Fibroblast of skin of abdomen (primary cell): ENCODE measurements around the gene CASKIN1.

ENCODE experiments used
- DNase-seq: peaks from one replicate; pipeline ENCODE4 v3.0.0-alpha.2; 2013

The CASKIN1 gene

DNA sequence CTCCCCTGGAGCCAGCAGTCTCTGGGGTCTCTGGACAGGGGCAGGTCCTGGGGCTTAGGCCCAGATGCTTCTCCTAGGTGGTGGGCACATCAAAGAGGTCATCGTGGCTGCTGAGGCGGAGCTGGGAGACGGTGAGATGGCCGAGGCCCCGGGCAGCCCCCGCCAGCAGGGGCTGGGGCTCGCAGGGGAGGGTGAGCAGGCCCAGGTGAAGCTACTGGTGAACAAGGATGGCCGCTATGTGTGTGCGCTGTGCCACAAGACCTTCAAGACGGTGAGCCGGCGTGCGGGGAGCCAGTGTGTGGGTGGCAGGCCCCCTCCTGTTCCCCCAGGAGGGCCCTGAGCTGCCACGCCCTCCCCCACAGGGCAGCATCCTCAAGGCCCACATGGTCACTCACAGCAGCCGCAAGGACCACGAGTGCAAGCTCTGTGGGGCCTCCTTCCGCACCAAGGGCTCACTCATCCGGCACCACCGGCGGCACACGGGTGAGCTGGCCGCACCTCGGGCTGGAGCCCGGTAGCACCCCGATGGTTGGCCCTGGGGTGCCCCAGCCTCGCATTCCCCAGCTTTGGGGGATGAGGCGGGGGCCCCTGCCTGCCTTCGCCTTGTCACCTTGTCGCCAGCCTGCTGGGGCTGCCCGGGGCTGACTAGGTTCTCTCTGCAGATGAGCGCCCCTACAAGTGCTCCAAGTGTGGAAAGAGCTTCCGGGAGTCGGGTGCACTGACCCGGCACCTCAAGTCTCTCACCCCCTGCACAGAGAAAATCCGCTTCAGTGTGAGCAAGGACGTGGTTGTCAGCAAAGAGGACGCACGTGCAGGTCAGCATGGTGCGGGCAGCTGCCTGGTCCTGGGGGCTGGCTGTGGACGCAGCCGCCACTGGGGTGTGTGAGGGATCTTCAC lies 35.9 kb upstream of the CASKIN1 start:
- no peak for DNase-seq

DNA sequence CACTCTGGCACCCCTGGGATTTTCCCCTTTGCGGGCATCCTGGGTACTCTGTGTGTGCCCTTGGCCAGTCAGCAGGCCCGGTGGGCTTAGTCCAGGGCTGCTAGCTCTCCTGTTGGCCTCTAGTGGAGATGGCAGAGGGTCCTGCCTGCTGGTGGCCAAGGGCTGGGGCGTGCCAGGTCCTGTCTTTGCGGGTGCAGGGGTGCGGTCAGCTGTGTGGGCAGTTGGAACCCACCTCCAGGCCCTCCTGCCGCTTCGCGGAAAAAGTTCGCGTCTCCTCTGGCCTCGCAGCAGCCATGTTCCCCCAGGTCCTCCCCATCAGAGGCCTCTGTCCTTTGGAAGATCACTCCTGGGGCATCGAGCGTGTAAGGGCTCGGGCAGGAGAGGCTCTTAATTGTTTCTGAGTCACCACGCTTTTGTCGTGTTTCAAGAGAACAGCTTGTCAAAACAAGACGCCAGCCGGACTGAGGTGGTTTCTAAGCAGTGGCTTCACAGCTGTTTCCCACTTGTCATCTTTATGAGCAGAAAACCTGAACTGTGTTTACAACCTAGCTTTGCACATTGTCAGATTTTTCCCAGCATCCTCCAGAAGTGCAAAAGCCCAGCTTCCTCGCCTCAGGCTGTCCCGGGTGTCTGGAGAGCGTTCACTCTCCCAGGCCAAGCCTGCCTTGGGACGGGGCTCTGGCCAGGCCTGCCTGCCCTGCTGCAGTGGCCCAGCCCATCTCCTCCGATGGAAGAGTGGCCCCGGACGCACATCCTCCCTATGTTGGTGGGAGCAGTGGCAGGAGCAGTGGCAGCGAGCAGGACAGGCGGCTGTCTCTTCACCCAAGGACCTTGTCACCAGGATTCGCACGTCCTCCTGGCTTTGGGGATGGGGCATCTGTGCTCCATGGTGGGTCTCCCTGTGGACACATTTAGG lies 34.9 kb upstream of the CASKIN1 start:
- DNase-seq: no peak

DNA sequence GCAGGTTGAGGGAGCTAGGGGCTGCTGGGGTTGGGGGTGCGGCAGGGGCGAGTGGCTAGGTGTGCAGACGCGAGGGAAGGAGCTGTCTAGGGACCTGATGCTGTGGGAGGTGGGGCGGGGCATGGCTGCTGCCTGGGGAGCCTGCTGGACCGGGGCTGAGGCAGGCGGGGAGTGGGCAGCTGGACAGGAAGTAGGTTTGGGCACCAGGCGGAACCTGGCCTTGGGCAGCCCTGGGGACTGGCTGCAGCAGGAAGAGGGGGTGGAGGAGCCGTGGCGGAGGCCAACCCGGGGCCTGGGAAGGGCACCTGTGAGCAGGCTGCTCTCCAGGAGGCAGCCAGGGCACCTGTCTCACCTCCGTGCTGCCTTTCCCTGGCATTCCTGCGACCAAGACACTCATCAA lies 34.0 kb upstream of the CASKIN1 start:
- no peak for DNase-seq

DNA sequence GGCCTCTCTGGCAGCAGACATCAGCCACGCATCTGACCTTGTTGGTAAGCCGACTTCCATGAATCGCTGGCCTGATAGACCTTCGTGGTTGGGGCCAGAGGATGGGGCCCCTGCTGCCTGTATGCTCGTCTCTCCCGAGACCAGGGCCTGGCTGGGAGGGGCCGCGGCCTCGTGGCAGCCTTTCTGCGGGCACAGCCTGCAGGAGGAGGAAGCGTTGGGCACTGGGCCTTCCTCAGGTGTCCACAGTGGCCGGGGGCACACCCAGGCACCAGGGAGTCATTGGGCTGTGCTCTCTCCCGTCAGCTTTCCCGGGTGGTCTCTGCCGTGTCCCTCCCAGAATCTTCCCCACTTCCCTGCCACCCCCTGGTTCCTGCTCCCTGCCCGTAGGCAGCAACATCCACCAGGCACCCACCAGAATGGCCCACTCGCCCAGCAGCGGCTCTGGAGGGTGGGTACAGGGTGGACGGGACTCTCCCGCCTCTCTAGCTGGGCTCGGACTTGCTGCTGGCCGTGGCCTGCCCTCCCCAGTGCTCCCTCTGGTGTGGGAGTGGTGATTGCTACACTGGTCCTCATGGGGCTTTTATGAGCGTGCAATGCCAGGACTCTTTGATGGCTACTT lies 33.3 kb upstream of the CASKIN1 start:
- no peak for DNase-seq

DNA sequence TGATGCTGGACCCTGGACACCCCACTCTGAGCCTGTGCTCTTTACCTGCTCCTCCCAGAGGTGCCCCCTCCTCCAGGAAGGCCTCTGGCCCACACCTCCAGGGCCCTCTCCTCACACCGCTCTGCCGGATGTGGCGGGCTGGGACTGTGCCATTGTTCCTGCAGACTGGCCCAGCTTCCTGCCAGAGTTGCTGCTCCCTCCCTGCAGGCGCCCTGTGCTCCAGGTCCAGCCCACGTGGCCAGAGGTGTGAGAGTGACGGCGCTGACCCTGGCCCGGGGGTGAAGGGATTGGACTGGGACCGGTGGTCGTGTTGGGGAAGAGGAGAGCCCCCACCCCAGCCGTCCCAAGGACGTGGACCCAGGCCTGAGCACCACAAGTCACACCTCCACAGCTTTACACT lies 32.7 kb upstream of the CASKIN1 start:
- no peak for DNase-seq

DNA sequence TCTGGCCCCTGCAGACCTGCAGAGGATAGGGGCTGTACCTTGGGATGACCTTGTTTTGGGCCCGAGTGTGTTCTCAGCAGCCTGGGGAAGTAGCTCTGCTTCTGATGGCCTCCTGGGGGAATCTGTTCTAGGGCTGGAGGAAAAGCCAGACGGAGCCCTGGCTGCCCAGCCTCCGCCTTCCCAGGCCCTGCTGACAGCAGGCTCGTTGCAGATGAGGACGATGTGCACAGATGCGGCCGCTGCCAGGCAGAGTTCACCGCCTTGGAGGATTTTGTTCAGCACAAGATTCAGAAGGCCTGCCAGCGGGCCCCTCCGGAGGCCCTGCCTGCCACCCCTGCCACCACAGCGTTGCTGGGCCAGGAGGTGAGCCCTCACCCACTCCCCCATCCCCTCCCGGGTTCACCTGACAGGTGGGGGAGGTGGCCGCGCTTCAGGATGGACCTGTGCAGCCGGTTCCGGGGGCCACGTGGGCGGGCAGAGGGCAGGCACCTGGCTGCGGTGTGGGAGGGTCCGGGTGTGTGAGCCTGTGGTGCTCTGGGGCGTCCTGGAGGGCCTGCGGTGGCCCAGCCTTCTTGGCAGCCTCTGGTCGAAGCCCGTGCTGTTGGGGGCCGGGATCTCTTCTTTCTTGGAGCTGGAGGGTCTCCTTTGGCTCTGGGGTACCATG lies 31.9 kb upstream of the CASKIN1 start:
- no peak for DNase-seq

DNA sequence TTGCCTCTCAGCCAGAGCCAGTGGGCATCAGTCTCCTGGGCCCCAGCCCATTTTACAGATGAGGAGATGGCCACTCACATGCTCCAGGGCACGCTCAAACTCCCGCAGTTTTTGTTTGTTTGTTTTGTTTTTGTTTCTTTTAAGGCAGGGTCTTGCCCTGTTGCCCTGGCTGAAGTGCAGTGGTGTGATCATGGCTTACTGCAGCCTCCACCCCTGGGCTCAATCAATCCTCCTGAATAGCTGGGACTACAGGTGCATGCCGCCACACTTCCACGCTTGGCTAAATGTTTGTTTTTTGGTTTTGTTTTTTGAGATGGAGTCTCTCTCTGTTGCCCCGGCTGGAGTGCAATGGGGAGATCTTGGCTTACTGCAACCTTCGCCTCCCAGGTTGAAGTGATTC lies 30.5 kb upstream of the CASKIN1 start:
- DNase-seq: no peak

DNA sequence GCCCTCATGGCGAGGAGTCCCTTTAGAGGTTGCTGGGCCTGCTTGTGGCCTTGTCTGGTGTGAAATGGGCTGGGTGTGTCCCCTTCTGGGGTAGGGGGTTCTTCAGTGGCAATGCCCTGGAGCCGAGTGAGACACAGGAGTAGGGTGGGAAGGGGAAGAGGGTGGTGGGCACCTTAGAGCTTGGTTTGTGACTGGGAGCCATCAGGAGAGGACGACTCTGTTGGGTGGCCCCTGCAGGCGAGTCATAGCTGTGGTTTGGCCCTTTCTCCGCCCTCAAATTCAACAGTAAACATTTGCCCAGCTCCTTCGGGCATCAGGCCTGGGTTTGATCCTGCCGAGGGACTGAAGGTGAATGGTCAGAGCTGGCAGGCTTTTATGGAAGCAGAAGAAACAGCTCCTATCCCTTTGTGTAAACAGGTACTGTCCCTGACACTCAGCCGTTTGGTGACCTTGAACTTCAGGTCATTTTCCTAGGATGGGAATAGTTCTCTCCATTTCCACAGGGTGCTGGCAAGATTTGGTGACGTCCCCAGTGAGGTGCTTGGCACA lies 29.9 kb upstream of the CASKIN1 start:
- DNase-seq: no peak

DNA sequence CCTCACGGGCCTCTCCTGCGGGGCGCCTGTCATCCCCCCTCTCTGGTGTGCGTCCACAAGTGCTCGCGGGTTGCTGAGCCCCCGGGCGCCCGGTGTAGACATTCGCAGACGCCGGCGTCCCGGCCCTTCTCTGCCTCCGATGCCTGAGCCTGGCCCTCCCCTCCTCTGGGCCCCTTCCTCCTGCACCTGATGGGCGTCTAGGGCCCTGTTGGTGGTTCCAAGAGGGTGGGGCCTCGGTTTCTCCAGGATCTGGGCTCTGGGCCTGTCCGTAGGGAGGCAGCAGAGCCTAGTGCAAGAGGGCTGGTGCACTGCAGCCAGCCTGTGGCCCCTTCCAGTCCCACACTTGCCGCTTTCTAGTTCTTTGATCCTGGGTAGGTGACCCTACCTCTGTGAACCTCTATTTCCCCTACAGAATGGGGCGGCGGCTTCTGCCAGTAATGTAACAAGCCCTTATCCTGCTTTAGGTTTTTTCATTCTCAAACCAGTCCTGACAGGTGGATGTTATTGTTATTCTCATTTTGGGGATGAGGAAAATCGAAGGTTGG lies 27.6 kb upstream of the CASKIN1 start:
- peak; percentile 28 for DNase-seq

DNA sequence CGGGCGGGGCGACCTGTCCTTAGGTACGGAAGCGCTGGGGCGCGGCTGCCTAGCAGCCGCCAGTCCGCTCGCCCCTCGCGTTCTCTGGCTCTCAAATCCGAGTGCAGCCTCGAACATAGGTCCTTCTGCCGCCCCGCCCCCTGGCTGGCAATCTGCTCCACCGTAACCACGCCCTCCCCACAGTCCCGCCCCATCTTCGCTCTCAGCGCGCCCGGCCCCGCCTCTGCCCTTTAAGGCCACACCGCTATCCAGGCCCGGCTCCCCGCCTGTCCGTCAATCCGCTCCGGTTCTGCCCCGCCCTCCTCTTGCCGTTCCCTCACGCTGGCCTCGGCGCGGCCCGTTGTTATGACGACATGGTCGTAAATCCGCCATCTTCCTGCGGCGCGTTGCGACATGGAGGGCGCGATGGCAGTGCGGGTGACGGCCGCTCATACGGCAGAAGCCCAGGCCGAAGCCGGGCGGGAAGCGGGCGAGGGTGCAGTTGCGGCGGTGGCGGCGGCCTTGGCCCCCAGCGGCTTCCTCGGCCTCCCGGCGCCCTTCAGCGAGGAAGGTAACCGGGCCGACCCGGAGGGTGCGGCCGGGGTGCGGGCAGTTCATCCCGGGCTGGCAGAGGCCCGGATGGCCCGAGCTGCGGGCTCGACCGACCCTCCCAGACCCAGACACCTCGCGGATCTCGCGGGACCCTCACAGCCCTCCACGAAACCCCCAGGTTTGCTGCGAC lies 27.0 kb upstream of the CASKIN1 start, which contains the start of gene E4F1:
Gene E4F1, plus strand, starts transcription at position 371 of the 721 bp plus-strand sequence. Its CDS starts 23 bp downstream, at position 394.
- DNase-seq: peak; percentile 100

DNA sequence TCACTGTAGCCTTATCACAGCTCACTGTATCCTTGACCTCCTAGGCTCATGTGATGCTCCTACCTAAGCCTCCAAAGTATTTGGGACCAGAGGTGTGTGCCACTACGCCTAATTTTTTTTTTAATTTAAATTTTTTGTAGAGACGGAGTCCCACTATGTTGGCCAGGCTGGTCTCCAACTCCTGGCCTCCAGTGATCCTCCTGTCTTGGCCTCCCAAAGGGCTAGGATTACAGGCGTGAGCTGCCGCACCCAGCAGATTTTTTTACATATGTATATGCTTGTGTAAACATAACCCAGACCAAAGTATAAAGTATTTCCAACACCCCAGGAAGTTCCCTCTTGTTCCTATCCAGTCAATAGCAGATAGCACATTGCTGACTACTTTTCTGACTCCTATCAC lies 19.9 kb upstream of the CASKIN1 start:
- no peak for DNase-seq

DNA sequence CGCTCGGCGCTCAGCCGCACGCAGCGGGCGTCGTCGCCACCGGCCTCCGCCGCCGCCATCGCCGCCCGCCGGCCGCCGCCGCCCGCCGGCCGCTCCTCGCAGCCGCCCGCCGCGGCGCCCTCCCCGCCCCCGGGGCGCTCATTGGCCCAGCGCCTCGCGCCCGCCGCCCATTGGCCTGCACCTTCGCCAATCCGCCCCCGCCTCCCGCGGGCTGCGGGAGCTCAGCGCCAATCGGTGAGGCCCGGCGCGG lies 18.2 kb upstream of the CASKIN1 start, which contains the start of gene PGP:
Gene PGP, minus strand, starts transcription at position 122 of the 250 bp plus-strand sequence. Its CDS starts 63 bp downstream, at position 59.
- no peak for DNase-seq

DNA sequence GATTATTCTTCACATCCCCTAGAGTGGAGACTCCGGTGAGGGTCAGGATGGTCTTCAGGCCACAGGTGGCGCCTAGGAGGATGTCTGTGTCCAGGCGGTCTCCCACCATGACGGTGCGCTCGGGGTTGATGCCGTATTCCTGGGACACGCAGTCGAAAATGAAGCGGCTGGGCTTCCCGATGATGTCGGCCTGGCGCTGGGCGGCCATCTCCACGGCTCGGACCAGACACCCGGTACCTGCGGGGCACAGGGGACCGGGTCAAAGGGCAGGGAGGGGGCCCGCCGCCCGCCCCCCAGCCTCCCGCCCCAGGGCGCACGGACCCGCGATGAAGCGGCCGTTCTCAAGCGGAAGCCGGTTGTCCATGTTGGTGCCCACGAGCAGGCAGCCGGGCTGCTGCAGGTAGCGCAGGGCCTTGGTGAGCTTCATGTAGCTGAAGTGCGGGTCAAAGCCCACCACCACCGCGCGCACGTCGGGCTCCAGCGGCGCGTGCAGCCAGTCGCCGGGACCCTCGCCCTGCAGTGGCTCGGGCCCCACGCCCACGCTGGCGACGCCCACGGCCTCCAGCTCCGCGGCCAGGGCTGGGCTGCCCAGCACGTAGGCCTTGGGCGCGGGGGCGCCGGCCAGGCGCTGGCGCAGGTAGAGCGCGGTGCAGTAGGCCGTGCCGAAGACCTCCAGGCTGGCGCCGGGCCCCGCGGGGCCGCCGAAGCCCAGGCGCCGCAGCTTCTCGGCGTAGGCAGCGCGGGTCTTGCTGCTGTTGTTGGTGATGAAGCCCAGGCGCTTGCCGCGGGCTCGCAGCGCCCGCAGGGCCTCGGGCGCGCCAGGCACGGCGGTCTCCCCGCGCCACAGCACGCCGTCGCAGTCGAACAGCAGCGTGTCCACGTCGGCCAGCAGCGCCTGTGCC lies 17.7 kb upstream of the CASKIN1 start:
- DNase-seq: no peak

DNA sequence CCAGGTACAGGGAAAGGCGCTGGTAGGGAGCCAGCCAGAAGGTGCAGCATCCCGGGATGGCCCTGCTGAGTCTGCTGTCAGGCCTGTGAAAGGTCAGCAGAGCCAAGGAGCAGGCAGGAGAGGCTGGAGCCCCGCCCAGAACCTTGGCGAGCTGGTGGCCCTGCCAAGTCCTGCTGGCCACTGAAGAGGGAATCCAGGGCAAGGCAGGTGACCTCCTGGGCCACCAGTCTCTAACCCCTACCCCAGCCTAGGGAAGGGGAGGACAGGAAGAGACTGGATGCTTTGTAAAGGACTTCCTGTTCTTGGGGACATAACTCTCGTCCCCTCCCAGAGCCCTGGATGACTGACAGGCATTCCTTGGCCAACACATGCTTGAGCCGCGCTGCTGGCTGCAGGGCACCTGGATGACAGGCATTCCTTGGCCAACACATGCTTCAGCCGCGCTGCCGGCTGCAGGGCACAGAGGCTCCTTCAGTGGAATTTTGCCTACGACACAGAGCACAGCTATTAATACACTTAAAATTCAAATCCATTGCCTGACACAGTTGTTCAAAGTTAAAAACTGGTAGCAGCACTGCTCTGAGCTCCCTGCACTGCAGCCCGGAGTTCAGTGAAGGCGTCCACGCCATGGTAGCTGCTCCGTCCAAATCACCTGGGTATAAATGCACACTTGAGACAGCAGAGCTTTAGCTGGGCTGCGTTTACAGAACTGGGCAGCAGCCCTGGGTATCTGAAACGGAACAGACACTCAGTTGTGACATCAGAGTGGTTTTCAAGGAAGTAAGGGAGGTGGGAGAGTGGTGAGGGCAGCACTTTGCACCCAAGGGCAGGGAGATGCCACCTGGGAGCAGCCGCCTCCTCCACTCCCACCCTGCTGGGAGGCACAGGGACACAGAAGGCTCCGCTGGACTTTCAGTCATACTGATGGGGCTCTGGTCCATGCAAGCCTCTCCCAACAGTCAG lies 16.2 kb upstream of the CASKIN1 start:
- no peak for DNase-seq

DNA sequence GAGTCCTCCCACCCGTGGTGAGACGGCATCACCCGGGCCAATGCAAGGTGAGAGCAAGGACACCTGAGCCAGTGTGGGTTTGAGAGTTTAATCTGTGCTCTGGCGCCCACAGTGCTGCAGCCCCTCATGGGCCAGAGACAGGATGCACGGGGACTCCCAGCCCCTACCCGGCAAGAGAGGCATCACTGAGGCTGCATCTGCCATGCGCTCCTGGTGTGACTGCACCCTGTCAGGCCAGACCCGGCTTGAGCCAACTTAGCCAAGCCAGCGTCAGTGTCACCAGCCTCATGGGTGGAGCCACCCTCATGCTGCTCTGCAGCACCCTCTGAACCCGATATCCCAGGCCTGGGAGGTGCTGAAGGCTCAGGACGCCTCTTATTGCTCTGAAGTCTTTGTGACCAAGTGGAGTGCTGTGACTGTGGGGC lies 15.5 kb upstream of the CASKIN1 start:
- DNase-seq: no peak

DNA sequence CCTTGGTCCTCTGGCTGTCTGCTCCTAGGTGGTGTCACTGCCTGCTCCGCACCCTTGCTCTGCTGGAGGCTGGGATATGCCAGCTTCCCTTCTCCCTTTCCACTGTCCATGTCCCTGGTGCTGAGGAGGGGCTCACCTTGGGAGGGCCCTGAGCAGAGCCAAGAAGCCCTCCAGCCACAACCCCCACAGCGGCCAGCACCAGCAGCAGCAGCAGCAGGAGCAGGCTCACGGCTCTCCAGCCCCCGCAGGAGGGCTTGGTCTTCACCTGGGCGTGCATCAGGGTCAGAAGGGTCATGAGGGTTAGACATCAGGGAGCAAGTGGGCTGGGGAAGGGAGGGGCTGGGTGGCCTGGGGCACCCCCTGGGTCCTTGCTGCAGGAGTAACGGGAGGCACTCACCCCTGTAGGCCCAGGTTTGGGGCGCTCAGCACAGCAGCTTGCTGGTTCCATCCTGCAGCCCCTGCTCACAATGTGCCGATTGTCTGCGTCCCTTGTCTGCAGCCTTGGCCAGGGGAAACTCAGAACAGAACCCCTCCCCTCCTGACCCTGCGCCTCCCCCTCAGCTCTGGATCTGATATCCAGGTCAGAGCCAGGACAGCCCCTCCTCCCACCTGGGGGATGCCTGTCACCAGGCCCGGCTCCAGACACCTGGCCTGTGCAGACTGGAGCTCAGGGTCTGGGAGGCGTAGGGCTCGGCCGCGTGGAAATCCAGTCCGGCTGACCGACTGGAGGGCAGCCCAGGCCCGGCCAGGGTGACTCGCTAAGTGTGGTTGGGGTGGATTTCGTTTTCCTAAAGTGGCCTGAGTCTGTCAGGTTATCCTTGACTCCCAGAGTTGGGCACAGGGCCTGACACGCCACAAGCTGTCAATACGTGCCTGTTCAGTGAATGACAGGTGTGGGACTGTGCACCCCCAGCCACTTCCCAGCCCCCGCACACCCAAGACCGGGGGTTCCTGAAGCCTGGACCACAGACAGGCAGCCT lies 14.3 kb upstream of the CASKIN1 start, which contains the start of gene BRICD5:
Gene BRICD5, minus strand, starts transcription at position 478 of the 980 bp plus-strand sequence. Its CDS starts 30 bp downstream, at position 448.
- no peak for DNase-seq

DNA sequence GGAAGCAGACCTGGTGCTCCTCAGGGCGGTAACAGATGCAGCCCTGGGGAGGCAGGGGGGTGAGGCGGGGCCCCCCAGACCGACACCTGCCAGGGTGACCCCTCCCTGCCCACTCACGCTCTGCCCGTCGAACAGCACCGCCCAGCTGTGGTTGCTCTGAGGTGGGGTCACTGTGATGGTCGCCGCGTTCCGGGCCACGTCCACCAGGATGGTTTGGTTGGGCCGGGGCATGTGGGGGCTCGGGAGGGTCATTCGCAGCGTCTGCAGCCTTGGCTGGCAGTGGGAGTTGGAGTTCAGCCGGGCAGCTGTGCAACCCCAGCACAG lies 13.6 kb upstream of the CASKIN1 start:
- no peak for DNase-seq
